NCI-H1105 (cell line): Measurements from ENCODE around the gene SIGLEC14.

Experiments
- DNase-seq: peaks from one replicate; lab custom pipeline; 2025; lab: John Stamatoyannopoulos, UW

SIGLEC14 gene

DNA sequence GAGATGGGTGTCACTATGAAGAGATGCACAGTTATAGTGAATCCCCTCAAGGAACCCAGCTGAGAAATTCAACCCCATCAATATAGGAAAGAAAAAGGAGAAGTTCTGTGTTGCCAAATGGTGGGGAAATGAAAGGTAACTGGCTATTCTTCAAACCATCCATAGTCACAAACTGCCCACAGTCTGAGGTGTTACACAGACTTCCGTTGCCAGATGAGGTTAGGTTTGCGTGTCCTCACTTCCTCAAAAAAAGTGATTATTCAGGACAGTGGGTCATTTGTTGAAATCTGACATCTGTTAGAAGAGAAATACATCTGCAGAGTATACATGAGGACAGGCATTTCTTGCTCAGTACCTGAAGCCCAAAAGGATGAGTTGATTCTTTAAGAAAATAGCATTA lies 25.4 kb downstream of the SIGLEC14 start:
- DNase-seq = no peak

DNA sequence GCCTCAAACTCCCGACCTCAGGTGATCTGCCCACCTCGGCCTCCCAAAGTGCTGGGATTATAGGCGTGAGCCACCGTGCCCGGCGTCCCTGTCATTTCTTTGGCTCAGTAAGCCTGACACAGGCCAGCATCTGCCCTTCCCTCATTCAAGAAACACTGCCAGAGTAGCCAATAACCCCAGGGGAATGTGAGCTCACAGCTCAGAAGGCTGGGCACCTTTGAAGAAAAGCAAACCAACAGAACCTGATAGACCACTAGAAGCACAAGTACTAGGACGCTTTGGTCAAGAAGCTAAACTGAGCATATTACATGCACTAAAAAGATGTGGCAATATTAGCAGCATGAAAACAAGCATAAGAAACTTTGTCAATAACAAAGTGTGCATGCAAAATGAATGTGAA lies 30.6 kb downstream of the SIGLEC14 start:
- no peak for DNase-seq

DNA sequence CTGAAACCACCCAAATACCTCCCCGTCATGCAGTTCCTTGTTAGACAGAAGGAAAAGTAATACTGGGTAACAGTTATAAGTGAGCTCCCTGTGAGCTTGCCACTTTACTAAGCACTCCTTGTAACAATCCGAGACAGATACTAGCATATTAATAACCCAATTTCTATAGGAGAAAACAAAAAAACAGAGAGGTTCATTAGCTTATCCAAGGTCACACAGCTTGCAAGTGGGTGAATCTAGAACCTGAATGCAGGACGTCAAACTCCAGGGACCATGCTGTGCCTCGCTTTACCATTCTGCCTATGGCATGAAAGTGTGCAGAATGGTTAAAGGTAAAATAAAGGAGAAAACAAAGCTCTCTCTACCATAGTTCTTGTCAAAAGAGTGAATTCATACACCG lies 31.8 kb downstream of the SIGLEC14 start:
- DNase-seq = no peak

DNA sequence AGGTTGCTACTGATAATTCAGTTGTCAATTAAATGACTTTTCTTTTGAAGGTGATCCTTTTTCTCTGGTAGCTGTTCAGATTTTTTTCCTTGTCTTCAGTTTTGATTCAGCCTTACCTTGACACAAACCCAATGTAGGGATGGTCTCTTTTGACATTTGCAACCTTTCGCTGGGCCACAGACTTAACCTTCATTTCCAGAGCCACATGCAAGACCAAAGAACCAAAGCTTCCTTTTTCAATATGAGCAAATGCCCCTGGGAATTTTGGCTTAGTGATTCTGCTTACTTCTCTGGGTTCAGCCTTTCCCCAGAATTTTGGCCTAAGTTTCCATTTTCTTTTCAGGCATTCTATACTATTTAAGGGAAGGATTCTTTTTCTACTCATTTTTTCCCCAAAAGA lies 36.0 kb downstream of the SIGLEC14 start:
- no peak for DNase-seq

DNA sequence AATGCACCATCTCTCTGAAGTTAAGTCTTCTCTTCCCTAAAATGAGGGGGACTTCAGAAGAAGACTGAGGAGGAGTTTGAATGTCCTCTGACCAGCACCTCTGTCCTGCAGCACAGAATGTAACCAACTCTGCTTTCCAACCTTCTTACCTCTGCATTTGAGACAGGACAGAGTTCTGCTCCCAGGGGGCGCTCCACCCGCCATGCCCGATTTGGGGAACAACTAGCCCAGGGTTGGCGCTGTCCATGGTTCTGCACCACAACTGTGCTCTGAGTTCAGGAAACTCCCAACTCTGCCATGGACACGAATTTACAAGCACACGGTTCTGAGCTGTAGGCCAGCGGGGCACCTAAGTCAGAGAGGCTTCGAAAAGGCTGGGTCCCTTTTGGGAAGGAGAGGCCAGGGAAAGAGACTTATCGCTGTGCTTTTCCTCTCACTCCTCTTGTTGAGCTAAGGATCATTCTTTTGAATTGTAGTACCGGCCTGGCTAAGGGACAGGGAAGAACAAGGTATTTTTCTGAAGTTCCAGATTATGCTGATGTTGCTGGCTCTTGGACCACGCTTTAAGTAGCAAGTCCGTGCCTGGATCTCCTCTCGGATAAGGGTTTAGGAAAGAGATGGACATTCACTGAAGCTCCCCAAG lies 38.6 kb downstream of the SIGLEC14 start:
- no peak for DNase-seq

DNA sequence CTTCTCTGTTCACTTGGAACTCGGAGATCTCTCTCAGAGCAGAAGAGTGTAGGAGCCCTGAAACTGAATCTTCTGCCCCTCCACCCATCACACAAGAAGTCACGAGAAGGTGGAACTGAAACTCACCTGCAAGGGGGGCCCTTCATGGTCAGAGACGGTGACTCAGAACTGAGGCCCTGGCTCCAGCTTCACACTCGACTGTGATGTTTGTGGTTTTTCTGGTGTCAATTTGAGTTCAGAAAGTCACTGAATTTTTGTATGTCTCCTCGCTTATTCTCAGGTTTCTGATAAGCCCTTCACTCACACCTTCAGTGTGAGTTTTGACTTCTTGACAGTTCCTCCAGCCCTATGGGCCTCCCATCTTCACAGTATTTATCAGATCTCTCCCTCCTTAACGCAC lies 39.5 kb downstream of the SIGLEC14 start:
- no peak for DNase-seq

DNA sequence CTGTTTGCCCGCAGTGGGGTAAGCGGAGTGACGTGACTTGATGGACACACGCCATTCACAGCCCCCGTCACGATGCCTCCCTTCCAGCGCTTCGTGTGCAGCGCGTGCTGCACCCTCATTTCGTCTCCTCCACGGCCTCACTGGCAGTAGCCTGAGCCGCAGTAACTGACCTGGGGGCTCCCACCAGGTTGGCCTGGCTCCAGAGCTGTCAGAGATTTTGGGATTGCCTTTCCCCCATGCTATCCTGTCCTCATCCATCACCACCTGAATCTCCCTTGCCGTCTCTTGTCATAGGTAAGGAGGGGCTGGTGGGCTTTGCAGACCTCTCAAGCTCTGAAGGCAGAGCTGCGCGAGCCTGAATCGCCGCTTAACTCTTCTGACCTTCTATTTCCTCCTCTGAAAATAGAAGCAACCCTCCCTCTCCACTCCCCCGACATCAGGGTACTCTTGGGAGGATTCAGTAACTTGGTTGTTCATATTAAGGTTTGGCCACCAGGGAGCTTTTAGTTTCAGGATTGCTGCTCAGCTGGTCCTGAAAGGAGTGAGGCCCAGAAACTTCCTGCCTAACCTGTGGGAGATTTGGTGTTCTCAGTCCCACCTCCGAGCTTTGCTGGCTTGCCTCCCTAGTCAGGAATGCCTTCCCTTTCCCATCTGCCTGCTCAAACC lies 44.3 kb downstream of the SIGLEC14 start:
- DNase-seq = no peak

DNA sequence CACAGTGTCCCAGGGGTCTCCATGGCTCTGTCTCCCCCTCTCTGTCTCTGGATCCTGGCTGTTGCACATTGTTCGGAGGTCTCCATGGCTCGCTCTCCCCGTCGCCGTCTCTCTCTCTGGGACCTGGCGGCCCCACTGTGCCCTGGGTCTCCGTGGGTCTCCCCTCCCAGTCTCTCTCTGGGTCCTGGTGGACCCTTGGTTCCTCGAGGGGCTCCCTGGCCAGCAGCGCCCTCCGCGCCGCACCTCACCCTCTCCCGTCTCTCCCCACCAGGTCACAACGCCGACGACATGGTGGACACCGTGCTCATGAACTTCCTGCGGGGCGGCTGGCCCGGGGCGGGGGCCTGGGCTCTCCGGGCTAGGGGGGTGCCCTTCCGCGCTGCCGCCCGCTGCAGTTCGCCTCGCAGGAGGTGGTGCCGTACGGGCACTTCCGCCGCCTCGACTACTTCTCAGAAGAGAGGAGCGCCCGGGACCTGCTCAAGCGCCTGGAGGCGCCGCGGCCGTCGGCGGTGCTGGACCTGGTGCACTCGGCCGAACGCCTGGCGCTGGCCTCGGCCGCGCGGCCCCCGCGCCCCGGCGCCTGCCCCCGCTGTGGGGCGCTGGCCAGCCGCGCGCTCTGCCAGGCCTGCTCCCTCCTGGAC lies 45.6 kb downstream of the SIGLEC14 start:
- no peak for DNase-seq

DNA sequence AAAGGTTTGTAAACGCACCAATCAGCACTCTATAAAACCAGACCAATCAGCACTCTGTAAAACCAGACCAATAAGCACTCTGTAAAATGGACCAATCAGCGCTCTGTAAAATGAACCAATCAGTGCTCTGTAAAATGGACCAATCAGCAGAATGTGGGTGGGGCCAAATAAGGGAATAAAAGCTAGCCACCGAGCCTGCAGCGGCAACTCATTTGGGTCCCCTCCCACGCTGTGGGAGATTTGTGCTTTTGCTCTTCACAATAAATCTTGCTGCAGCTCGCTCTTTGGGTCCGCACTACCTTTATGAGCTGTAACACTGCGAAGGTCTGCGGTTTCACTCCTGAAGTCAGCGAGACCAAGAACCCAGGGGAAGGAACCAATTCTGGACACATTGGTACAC lies 47.5 kb downstream of the SIGLEC14 start:
- no peak for DNase-seq

DNA sequence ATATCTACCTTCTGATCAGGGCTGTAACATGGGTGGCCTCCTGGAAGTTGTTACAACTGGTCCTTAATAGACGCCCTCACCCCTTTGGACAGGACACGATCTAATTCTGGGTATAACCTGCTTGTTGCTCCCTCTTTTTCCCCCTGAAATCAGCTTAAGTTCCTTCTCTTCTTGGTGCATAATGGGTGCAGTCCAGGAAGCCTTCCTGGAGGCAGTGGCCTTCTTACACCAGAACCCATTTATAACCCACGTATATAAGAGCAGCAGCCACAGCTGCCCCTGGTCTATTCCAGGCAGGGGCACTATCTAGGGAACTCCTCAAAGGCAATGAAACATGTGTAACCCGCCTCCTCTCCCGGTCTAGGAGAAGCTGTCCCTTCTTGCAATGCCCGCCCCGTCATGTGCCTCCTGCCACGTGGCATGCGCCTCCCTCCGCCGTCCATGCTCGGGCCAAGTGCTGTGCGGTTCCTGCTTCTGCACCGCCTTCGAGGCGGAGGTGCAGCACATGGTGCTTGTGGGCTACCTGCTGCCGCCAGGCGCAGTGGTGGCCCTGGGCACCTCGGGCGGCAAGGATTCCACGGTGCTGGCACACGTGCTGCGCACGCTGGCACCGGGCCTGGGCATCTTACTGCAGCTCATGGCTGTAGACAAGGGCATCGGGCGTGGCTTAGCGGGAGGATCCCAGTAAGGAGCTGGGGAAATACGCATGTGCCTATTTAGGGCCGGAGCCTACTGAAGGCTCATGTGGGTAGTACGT lies 48.3 kb downstream of the SIGLEC14 start:
- DNase-seq = no peak

DNA sequence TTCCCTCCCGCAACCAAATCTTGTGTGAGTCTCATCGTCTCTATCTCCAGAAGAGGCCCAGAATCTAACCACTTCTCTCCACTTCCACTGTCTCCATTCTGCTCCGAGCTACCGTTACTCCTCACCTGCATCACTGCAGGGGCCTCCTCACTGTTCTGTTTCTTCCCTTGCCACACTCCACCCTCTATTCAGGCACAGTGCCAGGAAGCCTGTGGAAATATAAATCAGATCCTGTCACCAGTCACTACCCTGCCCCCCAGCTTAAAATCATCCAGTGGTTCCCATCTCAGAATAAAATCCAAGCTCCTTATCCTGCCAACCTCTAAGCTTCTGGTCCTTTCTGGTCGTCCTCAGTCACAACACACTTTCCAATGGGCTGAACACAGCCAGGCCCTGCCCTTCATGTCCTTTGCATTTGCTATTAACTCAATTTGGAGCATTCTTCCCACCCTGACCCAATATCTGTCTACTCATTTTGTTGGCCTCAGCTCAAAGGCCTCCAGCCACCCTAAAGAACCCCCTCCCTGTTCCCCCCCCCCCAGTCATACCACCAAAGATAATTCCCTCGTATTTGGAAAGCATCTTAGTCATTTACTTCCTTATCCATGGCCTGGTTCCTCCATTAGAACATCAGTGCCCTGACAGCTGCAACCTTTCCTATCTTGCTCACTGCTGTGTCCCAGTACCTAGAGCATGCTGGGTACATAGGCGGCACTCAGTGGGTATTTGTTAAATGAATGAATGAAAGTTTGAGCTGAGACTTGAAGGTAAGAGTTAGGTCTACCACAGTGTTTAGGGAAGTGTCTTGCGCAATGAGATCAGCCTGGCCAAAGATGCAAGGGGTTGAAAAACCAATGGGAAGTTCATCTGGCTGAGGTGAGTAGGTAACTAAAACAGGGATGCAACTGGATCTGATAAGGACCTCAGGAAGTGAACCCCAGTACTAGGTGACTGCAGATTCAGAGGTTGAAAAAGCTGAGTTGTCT lies 51.1 kb downstream of the SIGLEC14 start:
- DNase-seq = no peak

DNA sequence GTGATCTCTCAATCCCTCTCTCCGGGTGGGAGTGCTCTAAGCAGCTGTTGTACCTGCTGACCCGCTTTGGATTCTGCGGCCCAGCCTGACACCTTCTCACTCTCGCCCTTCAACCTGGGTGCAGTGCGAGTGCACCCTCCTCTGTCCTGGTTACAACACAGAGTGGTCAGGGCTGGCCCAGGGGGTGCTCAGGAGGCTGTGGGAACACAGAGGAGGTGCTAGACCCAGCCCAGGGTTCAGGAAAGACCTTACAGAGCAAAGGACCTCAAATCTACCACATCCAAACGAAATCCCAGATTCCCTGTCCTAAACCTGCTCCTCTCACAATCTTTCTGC lies 51.9 kb downstream of the SIGLEC14 start:
- no peak for DNase-seq

DNA sequence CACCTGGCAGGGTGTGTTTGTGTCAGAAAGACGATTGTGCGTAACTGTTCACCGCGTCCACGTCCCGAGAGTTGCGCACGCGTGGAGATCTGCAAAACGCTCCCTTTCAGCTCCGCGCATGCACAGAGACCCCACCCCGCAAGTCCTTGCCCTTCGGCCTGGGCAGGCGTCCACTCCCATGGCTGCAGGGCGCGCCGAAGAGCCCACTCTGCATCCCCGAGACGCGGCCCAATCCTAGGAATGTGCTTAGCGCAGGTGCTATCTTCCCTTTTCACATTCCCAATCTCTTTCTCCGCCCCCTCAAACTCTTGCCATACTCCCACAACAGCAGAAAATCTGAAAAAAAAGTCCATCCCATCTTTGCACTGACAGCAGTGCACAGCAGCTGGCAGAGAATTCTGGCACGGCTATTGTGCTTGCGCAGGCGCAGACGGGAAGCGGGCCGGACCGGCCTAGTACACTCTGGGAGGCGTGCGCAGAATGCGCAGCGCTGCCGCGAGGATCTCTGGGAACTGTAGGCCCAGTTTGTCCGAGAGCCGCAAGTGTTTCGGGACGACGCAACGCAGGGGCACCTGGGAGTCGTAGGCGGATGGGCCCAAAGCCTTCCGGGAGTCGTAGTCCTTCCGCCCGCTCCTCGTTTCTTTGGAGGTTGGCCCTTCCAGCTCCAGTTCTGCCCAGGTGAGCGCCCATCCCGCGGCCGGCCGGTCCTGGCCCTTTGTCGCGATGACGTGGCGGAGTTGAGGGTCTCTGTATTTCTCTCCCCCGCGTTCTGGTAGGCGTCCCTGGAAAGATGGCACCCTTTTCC lies 52.5 kb downstream of the SIGLEC14 start:
- peak; percentile 90 for DNase-seq

DNA sequence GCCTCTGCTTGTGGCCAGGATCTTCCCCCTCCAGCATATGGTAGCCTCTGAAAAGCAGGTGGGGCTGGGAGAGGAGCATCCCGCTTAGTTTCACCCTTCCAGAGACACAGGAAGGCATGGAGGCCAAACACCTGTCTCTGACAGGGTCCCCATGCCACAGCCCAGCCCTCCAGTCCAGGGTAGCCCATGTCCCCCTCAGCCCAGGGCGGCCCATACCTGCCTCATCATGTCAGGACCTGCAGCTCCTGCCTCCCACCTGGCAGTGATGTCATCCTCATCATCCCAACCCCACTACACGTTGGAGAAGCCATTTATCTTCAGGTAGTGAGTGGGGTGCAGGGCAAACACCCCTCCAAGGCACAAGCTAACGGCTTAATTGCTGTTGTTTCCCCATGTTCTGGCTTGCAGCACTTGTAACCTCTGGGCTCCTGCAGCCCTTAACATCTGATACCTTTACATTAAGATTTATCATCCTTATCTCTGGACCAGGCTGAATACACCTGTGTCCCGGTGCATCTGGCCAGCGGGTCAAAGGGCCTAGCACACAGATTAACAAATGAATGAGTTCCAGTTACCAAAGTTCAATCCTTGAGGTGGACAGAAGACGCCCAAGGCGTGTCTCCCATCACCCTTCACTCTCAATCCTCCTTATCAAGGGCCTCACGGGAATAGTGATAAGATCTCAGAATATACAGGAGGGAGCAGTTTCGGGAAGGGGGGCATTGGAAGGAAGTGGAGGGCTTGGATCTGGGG lies 53.3 kb downstream of the SIGLEC14 start:
- DNase-seq = no peak
